ENCODE measurements around the gene OR2V1. TPM values are rescaled to one million over a fixed set of nuclear protein-coding genes. Genes with fewer than 3 reads are reported as not detected.
"Not testable (repeated sequence)": the region's sequence is repeated elsewhere in the genome, so short reads cannot be mapped to it uniquely, and the experiment has no call there.

OR2V1 gene
- polyA plus RNA-seq, 1 donor (not counting 4 experiments of a cell fraction or from before 2014, with no cell fraction given) = not detected

DNA sequence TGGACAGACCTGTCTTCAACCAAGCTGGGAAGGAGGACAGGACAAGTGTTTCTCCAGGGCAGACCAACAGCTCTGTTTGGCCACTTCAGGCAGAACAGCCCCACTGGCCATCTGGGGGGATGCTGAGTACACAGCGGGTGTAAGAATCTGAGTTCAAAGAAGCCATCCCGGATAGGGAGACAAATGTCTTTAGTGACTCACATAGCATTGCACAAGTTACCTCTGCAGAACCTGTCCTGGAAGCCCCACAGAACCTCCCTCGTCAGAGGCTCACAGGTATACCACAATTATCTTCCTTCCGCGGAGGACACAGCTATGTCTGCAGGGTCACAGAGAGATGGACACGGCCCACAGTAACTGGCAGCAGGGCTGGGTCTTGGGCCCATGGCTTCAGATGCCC, 18.4 kb upstream of the OR2V1 start:
- Histone ChIP-seq H3K4me2 (ENCODE audit: control insufficient read depth, extremely low read depth, insufficient read depth, low read depth, low read length) (peak overlapping the region; percentile 45), H3K9me1 (ENCODE audit: control insufficient read depth, extremely low read depth, insufficient read depth, low read length) (no peaks in the 10 kb centered on the region), H3K27me3 (ENCODE audit: control insufficient read depth, extremely low read depth, insufficient read depth, low read length) (no peaks in the 10 kb centered on the region), H3K4me3 (ENCODE audit: control insufficient read depth in 2 of 3, extremely low read depth in 1 of 3, insufficient read depth in 2 of 3, low read depth in 1 of 3, low read length in 3 of 3) (no peak overlapping the region), H4K20me1 (ENCODE audit: control insufficient read depth, extremely low read depth, insufficient read depth, low read length) (no peaks in the 10 kb centered on the region), H3K27ac (ENCODE audit: control insufficient read depth, insufficient read depth, low read length) (no peak overlapping the region), H2AFZ (ENCODE audit: control insufficient read depth, low read length) (no peak overlapping the region), H3K9me3 (ENCODE audit: control insufficient read depth, low read depth, low read length) (no peaks in the 10 kb centered on the region), H3K79me2 (ENCODE audit: control insufficient read depth, insufficient read depth, low read length) (no peaks in the 10 kb centered on the region), H3K36me3 (ENCODE audit: control insufficient read depth in 2 of 2, extremely low read depth in 1 of 2, insufficient read depth in 2 of 2, low read length in 2 of 2) (no peaks in the 10 kb centered on the region), H3K9ac (ENCODE audit: control insufficient read depth, extremely low read depth, insufficient read depth, low read length) (no peak overlapping the region), H3K4me1 (ENCODE audit: control insufficient read depth, extremely low read depth, insufficient read depth, low read length) (peaks cover 12% of the 10 kb centered on the region)
- TF ChIP-seq EZH2 (IDR thresholded peaks at IDR 0.05; ENCODE audit: low read length) = no peak
- TF ChIP-seq, protein P1, sequence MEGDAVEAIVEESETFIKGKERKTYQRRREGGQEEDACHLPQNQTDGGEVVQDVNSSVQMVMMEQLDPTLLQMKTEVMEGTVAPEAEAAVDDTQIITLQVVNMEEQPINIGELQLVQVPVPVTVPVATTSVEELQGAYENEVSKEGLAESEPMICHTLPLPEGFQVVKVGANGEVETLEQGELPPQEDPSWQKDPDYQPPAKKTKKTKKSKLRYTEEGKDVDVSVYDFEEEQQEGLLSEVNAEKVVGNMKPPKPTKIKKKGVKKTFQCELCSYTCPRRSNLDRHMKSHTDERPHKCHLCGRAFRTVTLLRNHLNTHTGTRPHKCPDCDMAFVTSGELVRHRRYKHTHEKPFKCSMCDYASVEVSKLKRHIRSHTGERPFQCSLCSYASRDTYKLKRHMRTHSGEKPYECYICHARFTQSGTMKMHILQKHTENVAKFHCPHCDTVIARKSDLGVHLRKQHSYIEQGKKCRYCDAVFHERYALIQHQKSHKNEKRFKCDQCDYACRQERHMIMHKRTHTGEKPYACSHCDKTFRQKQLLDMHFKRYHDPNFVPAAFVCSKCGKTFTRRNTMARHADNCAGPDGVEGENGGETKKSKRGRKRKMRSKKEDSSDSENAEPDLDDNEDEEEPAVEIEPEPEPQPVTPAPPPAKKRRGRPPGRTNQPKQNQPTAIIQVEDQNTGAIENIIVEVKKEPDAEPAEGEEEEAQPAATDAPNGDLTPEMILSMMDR (optimal IDR thresholded peaks at IDR 0.05 in 1 of 3, IDR thresholded peaks at IDR 0.05 in 1 of 3, conservative IDR thresholded peaks at IDR 0.05 in 1 of 3; ENCODE audit: extremely low read depth in 1 of 3, insufficient read depth in 2 of 3, low read length in 3 of 3) = no peak
- FAIRE-seq (no peak), DNase-seq (ENCODE audit: low read depth, low spot score) (no peak)
- dilution Hi-C loops (cut with MboI; ENCODE audit: extremely low pct_ligation_motif_present, low sequenced_read_pairs) = no loop called here

DNA sequence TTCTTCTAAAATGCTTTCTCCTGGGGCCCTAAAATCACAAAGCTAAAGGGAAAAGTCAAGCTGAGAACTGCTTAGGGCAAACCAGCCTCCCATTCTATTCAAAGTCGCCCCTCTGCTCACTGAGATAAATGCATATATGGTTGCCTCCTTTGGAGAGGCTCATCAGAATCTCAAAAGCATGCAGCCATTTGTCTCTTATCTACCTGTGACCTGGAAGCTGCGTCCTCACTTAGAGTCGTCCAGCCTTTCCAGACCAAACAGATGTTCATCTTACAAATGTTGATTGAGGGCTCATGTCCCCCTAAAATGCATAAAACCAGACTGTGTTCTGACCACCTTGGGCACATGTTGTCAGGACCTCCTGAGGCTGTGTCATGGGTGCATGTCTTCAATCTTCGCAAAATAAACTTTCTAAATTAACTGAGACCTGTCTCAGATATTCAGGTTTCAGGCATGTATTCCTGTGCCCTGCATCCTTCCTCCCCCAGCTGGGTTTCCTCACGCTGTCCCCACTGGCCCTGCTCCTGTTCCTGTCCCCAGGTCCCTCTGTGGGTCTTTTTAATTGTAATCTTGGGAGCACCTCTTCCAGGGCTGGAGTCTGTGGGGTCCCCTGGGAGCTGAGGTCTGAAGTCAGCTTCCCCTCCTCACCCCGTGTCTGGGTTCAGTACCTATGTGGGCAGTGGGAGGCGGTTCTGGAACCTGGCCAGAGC, 16.1 kb upstream of the OR2V1 start, which contains the start of gene OR2V2:
Gene OR2V2 (plus strand): TSS at position 660 of the 710 bp plus-strand sequence. CDS start 7,357 bp downstream, outside the sequence.
- H2AFZ ChIP-seq (ENCODE audit: control insufficient read depth, low read length); H3K79me2 ChIP-seq (ENCODE audit: control insufficient read depth, insufficient read depth, low read length); H3K9me3 ChIP-seq (ENCODE audit: control insufficient read depth, low read depth, low read length); H3K9me1 ChIP-seq (ENCODE audit: control insufficient read depth, extremely low read depth, insufficient read depth, low read length); H3K9ac ChIP-seq (ENCODE audit: control insufficient read depth, extremely low read depth, insufficient read depth, low read length); H3K27me3 ChIP-seq (ENCODE audit: control insufficient read depth, extremely low read depth, insufficient read depth, low read length); FAIRE-seq; dilution Hi-C loops (cut with MboI; ENCODE audit: extremely low pct_ligation_motif_present, low sequenced_read_pairs); H4K20me1 ChIP-seq (ENCODE audit: control insufficient read depth, extremely low read depth, insufficient read depth, low read length); H3K27ac ChIP-seq (ENCODE audit: control insufficient read depth, insufficient read depth, low read length); DNase-seq (ENCODE audit: low read depth, low spot score); H3K4me3 ChIP-seq (ENCODE audit: control insufficient read depth in 2 of 3, extremely low read depth in 1 of 3, insufficient read depth in 2 of 3, low read depth in 1 of 3, low read length in 3 of 3); H3K36me3 ChIP-seq (ENCODE audit: control insufficient read depth in 2 of 2, extremely low read depth in 1 of 2, insufficient read depth in 2 of 2, low read length in 2 of 2); H3K4me2 ChIP-seq (ENCODE audit: control insufficient read depth, extremely low read depth, insufficient read depth, low read depth, low read length): not testable (repeated sequence)
- H3K4me1 ChIP-seq (ENCODE audit: control insufficient read depth, extremely low read depth, insufficient read depth, low read length) = peaks cover 12% of the 10 kb centered on the region

DNA sequence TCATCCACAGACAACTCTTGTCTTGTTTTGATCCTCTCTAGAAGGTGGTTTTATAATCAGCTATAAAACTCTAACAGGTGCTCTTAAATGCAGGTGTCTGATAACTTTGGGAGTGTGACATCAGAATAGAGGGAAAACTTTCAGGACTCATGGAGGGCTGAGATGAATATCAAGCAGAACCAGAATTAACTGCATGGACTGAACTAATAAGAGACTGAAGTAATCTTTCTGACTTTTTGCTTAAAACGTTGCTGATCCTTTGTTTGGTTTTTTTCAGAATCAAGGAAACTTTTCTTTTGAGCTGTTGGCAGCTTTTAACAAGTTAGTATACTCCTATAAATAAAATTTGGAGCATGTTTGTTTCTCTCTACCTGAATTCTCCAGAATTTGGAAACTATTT, 14.2 kb upstream of the OR2V1 start:
- Histone ChIP-seq H3K4me2 (ENCODE audit: control insufficient read depth, extremely low read depth, insufficient read depth, low read depth, low read length) (no peak overlapping the region), H3K36me3 (ENCODE audit: control insufficient read depth in 2 of 2, extremely low read depth in 1 of 2, insufficient read depth in 2 of 2, low read length in 2 of 2) (no peaks in the 10 kb centered on the region), H3K9ac (ENCODE audit: control insufficient read depth, extremely low read depth, insufficient read depth, low read length) (no peak overlapping the region), H4K20me1 (ENCODE audit: control insufficient read depth, extremely low read depth, insufficient read depth, low read length) (no peaks in the 10 kb centered on the region), H3K9me3 (ENCODE audit: control insufficient read depth, low read depth, low read length) (no peaks in the 10 kb centered on the region), H3K9me1 (ENCODE audit: control insufficient read depth, extremely low read depth, insufficient read depth, low read length) (no peaks in the 10 kb centered on the region), H3K79me2 (ENCODE audit: control insufficient read depth, insufficient read depth, low read length) (no peaks in the 10 kb centered on the region), H3K27me3 (ENCODE audit: control insufficient read depth, extremely low read depth, insufficient read depth, low read length) (no peaks in the 10 kb centered on the region), H3K4me1 (ENCODE audit: control insufficient read depth, extremely low read depth, insufficient read depth, low read length) (peaks cover 10% of the 10 kb centered on the region), H3K27ac (ENCODE audit: control insufficient read depth, insufficient read depth, low read length) (no peak overlapping the region), H2AFZ (ENCODE audit: control insufficient read depth, low read length) (no peak overlapping the region), H3K4me3 (ENCODE audit: control insufficient read depth in 2 of 3, extremely low read depth in 1 of 3, insufficient read depth in 2 of 3, low read depth in 1 of 3, low read length in 3 of 3) (no peak overlapping the region)
- FAIRE-seq (no peak), DNase-seq (ENCODE audit: low read depth, low spot score) (no peak)
- TF ChIP-seq, protein P1 (optimal IDR thresholded peaks at IDR 0.05 in 1 of 3, IDR thresholded peaks at IDR 0.05 in 1 of 3, conservative IDR thresholded peaks at IDR 0.05 in 1 of 3; ENCODE audit: extremely low read depth in 1 of 3, insufficient read depth in 2 of 3, low read length in 3 of 3) = no peak
- TF ChIP-seq EZH2 (IDR thresholded peaks at IDR 0.05; ENCODE audit: low read length) = no peak
- dilution Hi-C loops (cut with MboI; ENCODE audit: extremely low pct_ligation_motif_present, low sequenced_read_pairs) = no loop called here

All from keratinocyte (primary cell).